Activated T-helper 1 cell treated with Interleukin-2 at 50 U/mL for 16 hours (primary cell): ENCODE measurements around the gene FES.
"Not testable (repeated sequence)": the region's sequence is repeated elsewhere in the genome, so short reads cannot be mapped to it uniquely, and the experiment has no call there.

Experiments used
- DNase-seq: peaks from one replicate; pipeline ENCODE4 v3.0.0-alpha.2; 2020; ENCODE audit warnings: low read depth

FES gene

DNA sequence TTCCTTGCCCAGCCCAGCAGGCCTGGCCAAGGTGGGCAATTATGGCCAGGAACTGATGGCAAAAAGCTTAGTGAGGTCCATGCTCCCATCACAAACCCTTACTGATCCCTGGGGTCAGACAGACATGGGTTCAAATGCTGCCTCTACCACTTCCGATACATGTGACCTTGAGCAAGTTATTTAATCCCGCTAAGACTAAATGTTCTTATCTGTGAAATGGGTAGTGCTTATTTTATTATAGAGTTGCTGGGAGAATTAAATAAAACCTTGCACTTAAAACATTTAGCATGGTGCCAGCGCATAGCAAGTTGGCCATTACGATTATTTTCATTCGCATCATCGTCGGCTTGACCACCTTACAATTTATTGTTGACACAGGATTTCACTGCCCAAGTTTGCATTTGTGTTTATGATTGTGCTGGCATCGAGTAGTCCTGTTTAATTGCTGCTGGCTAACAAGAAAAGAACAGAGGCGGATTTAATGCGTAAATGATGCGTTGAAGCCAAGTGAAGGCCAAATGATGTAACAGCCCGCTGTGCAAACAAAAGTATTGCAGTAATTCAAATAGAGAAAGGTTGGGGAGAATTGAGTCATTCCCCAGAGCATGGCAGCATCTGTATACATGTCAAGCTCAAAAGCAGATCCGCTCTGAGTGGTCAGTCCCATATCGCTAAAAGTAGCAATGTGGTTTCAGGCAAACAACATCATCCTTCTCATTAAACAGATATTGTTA lies 23.2 kb upstream of the FES start:
- no peak for DNase-seq

DNA sequence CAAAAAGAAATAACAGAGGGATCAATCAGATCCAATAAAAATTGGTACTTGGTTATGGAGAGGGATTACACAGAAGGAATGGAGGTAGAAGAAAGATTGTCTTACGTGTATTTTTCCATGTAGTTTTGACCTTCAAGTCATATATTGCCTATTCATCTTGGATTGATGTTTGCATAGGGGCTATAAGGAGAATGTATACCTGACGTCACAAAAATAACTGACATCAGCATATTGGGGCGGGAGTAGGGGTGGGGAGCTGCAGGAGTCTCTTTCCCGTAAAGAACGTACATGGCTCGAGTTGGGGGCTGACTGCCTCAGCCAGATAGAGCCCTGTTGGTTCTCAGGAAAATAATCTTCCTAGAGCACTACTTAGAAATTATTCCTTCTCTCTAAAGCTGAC lies 21.8 kb upstream of the FES start:
- no peak for DNase-seq

DNA sequence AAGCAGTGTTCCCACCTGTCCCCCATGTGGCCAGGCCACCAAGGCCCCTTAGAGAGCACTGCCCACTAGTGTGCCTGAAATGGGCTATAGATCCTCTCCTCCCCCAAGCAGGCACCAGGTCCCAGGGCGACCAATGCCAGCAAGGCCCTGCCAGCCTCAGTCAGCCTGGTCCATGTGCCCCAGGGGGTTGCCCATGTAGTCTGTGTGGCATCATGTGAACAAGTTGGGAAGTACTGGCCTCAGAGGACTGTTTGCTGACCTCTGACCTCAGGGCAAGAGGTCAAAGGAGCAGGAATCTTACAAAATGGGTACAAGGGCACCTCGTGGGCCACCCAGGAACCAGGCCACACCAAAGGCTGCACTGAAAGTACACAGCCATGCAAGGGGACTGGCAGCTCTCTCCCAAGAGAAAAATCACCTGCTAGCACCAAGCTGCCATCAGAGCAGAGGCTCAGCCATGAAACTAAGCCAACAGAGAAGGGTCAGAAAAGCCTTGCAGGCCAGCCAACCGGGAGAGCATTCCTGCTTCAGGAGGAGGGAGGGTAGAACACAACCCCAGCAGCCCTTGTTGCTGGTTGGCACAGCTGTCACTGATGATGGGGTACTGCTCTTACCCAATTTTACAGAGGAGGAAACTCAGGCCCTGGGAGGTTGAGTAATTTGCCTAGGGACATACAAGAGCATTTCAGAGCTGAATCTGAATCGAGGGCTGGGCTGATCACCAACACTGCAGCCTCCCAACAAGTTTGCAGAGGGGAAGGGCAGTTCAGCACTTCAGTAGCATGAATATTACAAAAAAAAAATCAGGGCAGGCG lies 21.1 kb upstream of the FES start:
- DNase-seq, result no peak

DNA sequence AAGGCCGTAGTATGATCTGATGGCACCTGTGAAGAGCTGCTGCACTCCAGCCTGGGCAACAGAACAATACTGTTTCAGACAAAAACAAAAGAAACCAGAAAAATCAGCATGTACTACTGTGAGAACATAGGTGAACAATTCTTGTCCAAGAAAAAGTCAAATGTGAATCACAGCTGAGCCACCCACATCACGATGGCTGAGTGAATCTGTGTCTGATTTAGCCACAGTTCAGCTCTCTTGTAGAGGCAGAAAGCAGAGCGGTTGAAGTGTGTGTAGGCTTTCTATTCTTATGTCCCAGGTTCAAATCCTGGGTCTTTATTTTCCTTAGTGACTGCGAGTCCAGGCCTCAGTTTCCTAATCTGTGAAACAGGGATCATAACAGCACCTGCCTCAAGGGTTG lies 20.3 kb upstream of the FES start:
- DNase-seq, result no peak

- DNase-seq, result no peak
Observed at GRCh38 chr15:90864507-90864906, 19.8 kb upstream of the FES start.

DNA sequence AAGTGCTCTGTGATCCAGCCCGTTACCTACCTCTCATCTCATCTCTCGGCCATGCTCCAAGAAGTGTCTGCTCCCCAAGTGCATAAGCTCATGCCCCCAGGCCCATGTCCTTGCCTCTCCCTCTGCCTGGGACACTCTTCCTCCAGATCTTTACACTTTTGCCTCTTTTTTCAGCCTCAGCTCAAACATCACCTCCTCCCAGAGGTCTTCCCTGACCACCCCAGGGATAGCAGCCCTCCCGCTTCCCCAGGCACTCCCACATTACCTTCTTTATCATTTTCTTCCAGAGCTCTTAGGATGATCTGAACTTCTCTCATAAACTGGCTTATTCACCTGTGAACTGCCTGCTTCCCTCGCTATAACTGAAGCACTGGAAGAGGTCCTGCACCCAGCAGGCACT lies 18.6 kb upstream of the FES start:
- no peak for DNase-seq

DNA sequence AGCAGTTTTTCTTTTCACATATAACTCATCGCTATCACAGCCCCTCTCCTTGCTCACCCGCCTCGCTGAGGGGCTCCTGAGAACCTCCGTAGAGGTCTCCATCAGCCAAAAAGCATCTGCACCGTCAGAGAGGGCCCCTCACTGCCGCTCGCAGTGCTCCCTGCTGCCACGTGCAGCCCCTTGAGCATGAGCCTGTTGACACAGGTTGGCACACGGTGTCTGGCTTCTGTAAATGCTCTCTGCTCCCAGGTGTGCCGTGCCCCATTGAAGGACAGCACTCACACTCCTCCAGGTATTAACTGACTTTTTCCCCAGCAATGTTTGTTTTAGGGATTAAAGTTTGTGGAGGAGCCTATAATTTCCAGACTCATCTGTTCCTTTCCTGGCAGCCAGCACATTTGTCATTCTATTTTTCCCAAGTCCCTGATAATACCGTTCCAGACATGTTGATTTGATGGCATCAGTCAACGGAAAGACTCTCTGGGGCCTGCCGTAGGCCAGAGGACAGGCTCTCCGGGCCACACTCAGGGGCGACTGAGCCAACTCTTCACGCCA lies 18.1 kb upstream of the FES start:
- DNase-seq, result no peak

GRCh38 chr15:90866800-90867199 lies 17.5 kb upstream of the FES start:
- DNase-seq, result no peak

- DNase-seq, result no peak
Observed at GRCh38 chr15:90868261-90868689, 16.0 kb upstream of the FES start, which contains the start of gene FURIN. TSS of gene FURIN (plus strand) at chr15:90868588. CDS start at chr15:90875741, 7,153 bp downstream.

- no peak for DNase-seq
Observed at GRCh38 chr15:90869140-90869541, 15.2 kb upstream of the FES start.

DNA sequence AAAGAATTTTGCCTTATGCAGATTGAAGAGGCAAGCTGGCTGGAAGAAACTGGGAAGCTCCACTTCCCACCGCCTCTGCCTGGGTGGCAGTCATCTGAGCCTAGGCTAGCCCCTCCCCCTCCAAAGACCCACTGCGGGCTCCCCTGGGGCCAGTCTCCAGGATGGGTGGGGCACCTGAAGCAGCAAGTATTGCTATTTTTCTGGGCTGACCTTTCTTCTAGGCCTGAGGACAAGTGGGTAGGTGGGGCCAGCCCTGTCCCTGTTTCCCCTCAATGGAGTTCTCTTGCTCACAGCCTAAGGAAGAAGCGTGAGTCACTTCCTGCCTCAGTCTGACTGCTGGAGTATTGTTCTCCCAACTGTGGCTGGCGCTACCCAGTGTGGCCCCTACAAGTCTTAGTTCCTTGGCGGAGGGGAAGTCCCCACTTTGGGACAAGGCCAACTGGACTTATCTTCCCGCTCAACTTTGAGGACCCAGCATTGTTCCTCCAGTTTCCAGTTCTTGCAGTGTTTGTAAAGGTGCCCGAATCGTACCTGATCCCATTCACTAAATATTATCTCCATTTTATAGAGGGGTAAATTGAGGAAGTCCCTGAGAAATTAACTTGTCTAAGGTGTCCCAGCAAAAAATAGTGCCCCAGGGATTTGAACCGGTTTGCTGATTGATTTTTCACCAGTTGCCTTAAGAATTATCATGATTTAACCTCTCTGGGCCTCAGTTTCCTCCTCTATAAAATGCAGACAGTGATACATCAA lies 14.5 kb upstream of the FES start:
- no peak for DNase-seq

DNA sequence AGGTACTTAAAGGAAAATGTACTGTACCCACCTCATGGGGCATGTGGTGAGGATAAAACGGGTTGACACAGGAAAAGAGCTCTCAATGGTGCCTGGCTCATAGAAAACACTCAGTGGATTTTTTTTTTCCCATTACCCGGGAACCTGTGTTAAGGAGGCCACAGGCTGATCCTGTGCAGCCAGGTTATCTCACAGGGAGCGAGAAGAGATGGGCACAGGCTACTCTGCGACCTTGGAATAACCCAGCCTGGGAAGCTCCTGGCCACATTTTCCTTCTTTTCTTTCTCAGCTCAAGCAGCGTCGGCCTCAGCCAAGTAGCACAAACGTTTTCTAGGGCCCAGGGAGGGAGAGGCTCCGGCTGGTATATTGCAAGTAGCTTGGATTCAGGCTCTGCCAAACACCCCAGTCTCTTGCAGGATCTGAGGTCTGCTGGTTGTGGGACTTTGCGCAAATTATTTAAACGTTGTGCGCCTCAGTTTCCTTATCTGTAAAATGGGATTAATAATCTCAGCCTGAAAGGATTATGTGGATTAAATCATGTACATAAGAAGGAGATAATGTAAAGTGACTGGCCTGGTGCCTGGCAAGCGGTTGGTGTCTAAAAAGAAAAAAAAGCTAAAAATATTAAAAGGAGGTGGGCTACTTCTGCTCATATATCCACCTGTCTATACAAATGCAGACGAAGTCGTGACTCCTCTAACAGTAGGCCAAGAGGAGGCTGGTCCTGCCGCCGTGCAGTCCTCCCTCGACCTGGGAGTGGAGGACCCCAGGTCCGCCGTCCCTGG lies 13.8 kb upstream of the FES start:
- no peak for DNase-seq

GRCh38 chr15:90871139-90871715 lies 13.1 kb upstream of the FES start:
- no peak for DNase-seq

GRCh38 chr15:90871716-90872485 lies 12.4 kb upstream of the FES start:
- no peak for DNase-seq

GRCh38 chr15:90872486-90873184 lies 11.7 kb upstream of the FES start:
- DNase-seq, result no peak

DNA sequence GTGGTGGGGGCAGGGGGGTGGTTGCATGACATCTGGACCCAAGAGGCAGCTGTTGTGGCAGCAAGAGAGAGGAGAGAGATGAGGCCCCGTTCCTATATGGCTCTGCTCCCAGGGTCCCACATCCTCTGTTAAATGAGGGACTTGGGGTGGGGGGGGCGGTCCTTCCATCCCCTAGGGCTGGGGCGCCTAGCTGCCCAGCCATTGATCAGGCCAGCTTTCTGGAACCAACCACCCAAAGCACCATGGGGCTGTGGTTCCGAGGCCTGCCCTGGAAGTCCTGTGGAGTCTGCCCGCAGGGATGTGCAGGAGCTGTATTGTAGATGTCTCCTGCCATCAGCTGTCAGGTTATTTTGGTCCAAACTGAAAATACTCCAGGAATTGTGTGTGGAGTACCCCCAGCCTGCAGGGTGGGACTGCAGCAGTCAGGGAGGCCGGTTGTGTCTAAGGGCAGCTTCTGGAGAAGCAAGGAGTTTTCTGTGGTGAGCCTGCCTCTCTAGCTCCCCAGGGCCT lies 10.8 kb upstream of the FES start:
- DNase-seq, result no peak

DNA sequence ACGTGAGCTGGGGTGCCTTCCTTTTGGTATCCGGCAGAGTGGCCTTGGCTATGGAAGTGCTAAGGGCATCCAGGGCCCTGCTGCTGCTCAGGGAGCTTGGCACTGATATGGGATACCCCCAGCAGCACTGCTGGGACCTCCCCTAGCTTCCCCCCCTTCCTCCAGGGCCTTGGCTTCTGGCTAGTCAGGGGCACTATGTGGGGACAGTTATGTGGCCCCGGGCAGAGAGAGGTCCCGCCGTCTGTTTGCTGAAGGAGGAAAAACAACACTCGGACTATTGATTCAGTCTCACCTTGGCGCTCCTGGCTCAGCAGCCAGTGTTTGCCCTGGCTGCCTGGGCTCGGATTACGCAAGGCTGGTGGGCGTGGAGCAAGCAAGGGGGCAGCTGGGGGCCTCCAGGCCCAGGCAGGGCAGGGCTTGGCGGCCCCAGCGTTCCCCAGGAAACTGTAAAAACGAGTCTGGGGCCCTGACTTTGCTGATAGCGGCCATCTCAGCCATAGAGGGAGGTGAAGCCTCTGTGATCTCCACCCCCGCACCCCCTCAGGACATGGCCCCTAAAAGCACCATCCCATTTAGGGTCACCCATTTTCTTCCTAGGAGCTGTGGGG lies 10.2 kb upstream of the FES start:
- no peak for DNase-seq

- not testable (repeated sequence) for DNase-seq
Observed at GRCh38 chr15:90874986-90875385, 9.3 kb upstream of the FES start.

DNA sequence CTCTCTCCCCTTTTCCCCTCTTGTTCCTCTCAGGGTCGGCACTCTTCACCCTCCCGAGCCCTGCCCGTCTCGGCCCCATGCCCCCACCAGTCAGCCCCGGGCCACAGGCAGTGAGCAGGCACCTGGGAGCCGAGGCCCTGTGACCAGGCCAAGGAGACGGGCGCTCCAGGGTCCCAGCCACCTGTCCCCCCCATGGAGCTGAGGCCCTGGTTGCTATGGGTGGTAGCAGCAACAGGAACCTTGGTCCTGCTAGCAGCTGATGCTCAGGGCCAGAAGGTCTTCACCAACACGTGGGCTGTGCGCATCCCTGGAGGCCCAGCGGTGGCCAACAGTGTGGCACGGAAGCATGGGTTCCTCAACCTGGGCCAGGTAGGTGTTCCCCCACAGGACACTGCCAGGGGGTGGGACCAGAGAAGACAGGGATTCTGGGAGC lies 8.7 kb upstream of the FES start:
- DNase-seq, result no peak
